GM23338 (cell line): Measurements from ENCODE around the gene RBM46. TPM values are rescaled to one million over a fixed set of nuclear protein-coding genes. Genes with fewer than 3 reads are reported as not detected.

Source experiments
- ATAC-seq: fragments of 200-7000 bp; cut with Tn5 transposase; 3 replicates; pipeline ENCODE4 v1.9.1; 2020
- DNase-seq: peaks from one replicate; pipeline ENCODE4 v3.0.0-alpha.2; 2015; ENCODE audit warnings: low spot score
- H2AFZ ChIP-seq: fragments of 200-600 bp; sonication (generic); 2 replicates; pipeline ENCODE4 v1.8.0; 2016; ENCODE audit warnings: antibody characterized with exemption, mild to moderate bottlenecking, moderate library complexity
- H3F3A ChIP-seq: fragments of 200-600 bp; sonication (generic); replicated peaks from 2 replicates; pipeline ENCODE4 v1.8.0; 2017; ENCODE audit warnings: antibody characterized with exemption, mixed run types, low read depth
- H3K27ac ChIP-seq: fragments of 200-600 bp; sonication (generic); 2 replicates; pipeline ENCODE4 v1.6.1; 2016; ENCODE audit warnings: low read depth
- H3K27me3 ChIP-seq: fragments of 200-600 bp; sonication (generic); 2 replicates; pipeline ENCODE4 v1.8.0; 2016; ENCODE audit warnings: mild to moderate bottlenecking, mixed run types, moderate library complexity; ENCODE audit not compliant: insufficient read depth
- H3K36me3 ChIP-seq: fragments of 200-600 bp; sonication (generic); 2 replicates; pipeline ENCODE4 v1.8.0; 2016; ENCODE audit warnings: mild to moderate bottlenecking; ENCODE audit not compliant: insufficient read depth
- H3K4me1 ChIP-seq: fragments of 200-600 bp; sonication (generic); 2 replicates; pipeline ENCODE4 v1.8.0; 2016; ENCODE audit warnings: mild to moderate bottlenecking, moderate library complexity; ENCODE audit not compliant: insufficient read depth
- H3K4me2 ChIP-seq: fragments of 200-600 bp; sonication (generic); 2 replicates; pipeline ENCODE4 v1.7.1; 2017; ENCODE audit warnings: mixed run types
- H3K4me3 ChIP-seq: fragments of 200-600 bp; sonication (generic); 2 replicates; pipeline ENCODE4 v1.6.1; 2016; ENCODE audit warnings: mixed run types
- H3K79me2 ChIP-seq: fragments of 200-600 bp; sonication (generic); replicated peaks from 2 replicates; pipeline ENCODE4 v1.8.0; 2017; ENCODE audit warnings: mild to moderate bottlenecking; ENCODE audit not compliant: insufficient read depth
- H3K9me2 ChIP-seq: fragments of 200-600 bp; sonication (generic); 2 replicates; pipeline ENCODE4 v1.8.0; 2017; ENCODE audit not compliant: insufficient read depth
- H4K20me1 ChIP-seq: fragments of 200-600 bp; sonication (generic); replicated peaks from 2 replicates; pipeline ENCODE4 v1.8.0; 2017; ENCODE audit warnings: mild to moderate bottlenecking; ENCODE audit not compliant: insufficient read depth
- H3K27ac Mint-ChIP-seq: 2 replicates; pipeline ENCODE4 v1.8.0; 2020; ENCODE audit warnings: inconsistent platforms, mild to moderate bottlenecking, moderate library complexity, mixed read lengths
- H3K27me3 Mint-ChIP-seq: 3 replicates; pipeline ENCODE4 v1.8.0; 2022; ENCODE audit warnings: low read depth, mild to moderate bottlenecking, moderate library complexity, mixed read lengths, inconsistent platforms; ENCODE audit not compliant: insufficient read depth, poor library complexity
- H3K36me3 Mint-ChIP-seq: 3 replicates; pipeline ENCODE4 v1.8.0; 2021; ENCODE audit warnings: low read depth, mild to moderate bottlenecking, inconsistent platforms, moderate library complexity, mixed read lengths
- H3K4me1 Mint-ChIP-seq: 3 replicates; pipeline ENCODE4 v1.8.0; 2020; ENCODE audit warnings: mild to moderate bottlenecking, inconsistent platforms, mixed read lengths
- H3K4me3 Mint-ChIP-seq: 3 replicates; pipeline ENCODE4 v1.8.0; 2021; ENCODE audit warnings: moderate library complexity, mild to moderate bottlenecking, inconsistent platforms, mixed read lengths
- H3K9me3 Mint-ChIP-seq: 3 replicates; pipeline ENCODE4 v1.8.0; 2020; ENCODE audit warnings: moderate library complexity, mild to moderate bottlenecking, inconsistent platforms, mixed read lengths
- EZH2 ChIP-seq: fragments of 200-600 bp; sonication (generic); IDR thresholded peaks from one replicate; pipeline ENCODE4 v1.8.0; 2017; ENCODE audit warnings: antibody characterized with exemption, mild to moderate bottlenecking, low read depth; ENCODE audit not compliant: unreplicated experiment
- NANOG ChIP-seq: IDR thresholded peaks from 2 replicates; pipeline ENCODE4 v1.6.1; 2016; ENCODE audit warnings: antibody characterized with exemption, borderline replicate concordance
- POLR2AphosphoS5 ChIP-seq: IDR thresholded peaks from 2 replicates; pipeline ENCODE4 v1.6.1; 2016; ENCODE audit warnings: antibody characterized with exemption, low read depth
- ZNF331 ChIP-seq: fragments of 250-450 bp; sonication (Bioruptor Pico); IDR thresholded peaks from 2 replicates; pipeline ENCODE4 v1.5.0; 2020; ENCODE audit warnings: low read depth, mild to moderate bottlenecking, moderate library complexity
- polyA plus RNA-seq: library from polyadenylated mRNA; unstranded; fragments of >200 nt; fragmentation: Nextera tagmentation; extraction: Ambion mirVana; gene quantifications from 2 replicates; pipeline ENCODE4 v1.2.1, GENCODE V29; 2016
- total RNA-seq: library from RNA; depleted of rRNA; stranded (reverse); fragments of >200 nt; shearing (Covaris generic); gene quantifications from 2 replicates; pipeline ENCODE4 v1.2.3, GENCODE V29; 2014
- TF ChIP-seq, protein P1 (sequence below): IDR thresholded peaks from one replicate; pipeline ENCODE4 v1.6.1; 2018; ENCODE audit warnings: antibody characterized with exemption; ENCODE audit not compliant: unreplicated experiment
- TF ChIP-seq, protein P2 (sequence below): fragments of 250-450 bp; sonication (Bioruptor Pico); IDR thresholded peaks from 2 replicates; pipeline ENCODE4 v1.5.0; 2020; ENCODE audit warnings: mild to moderate bottlenecking, moderate library complexity
- TF ChIP-seq, protein P3 (sequence below), 2 experiments: fragments of 200-600 bp in 1 of 2; sonication (generic) in 1 of 2; conservative IDR thresholded peaks; 2 replicates each; pipeline versions ENCODE4 v1.5.1 to v1.6.1; 2016 to 2017; ENCODE audit warnings: antibody characterized with exemption in 2 of 2, low read depth in 2 of 2, mild to moderate bottlenecking in 2 of 2, moderate library complexity in 1 of 2

Gene RBM46
- total and polyA plus RNA-seq, 2 experiments from 2014 or later, result 22.9 to 42.4 TPM

DNA sequence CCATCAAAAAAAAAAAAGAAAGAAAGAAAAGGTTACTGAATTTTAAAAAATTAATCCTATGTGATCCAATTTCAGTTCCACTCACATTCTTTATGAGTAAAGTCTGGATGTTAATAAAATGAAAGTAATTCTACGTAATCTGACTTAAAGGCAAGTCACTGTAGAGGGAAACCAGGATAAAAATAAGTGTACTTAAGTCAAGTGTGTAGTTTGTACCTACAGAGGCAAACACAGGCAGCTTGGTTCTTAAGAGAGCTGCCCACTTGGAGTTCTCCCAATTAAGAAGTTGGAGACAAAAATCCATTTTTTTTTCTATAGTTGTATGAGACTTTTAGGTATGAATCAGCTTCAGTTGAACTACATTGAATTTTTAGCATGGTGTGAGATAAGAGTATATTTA, 44.3 kb upstream of the RBM46 start:
- Mint-ChIP-seq H3K27ac (no peak overlapping the region), H3K4me3 (no peak overlapping the region), H3K9me3 (no peaks in the 10 kb centered on the region), H3K4me1 (peaks cover 42% of the 10 kb centered on the region), H3K36me3 (0 out of 3 replicates have a peak, but pooled peaks cover 2% of the 10 kb centered on the region), H3K27me3 (peaks cover 21% of the 10 kb centered on the region)
- Histone ChIP-seq H3K27me3 (peaks cover 24% of the 10 kb centered on the region), H3F3A (peaks cover 14% of the 10 kb centered on the region), H3K27ac (no peak overlapping the region), H2AFZ (no peak overlapping the region), H3K36me3 (no peaks in the 10 kb centered on the region), H4K20me1 (no peaks in the 10 kb centered on the region), H3K4me1 (peaks cover 43% of the 10 kb centered on the region), H3K79me2 (no peaks in the 10 kb centered on the region), H3K4me3 (no peak overlapping the region), H3K4me2 (no peak overlapping the region), H3K9me2 (peaks cover 5% of the 10 kb centered on the region; the same call in 1 of the 2 replicates)
- DNase-seq, result no peak
- ATAC-seq, result no peak
- TF ChIP-seq NANOG (no peak), ZNF331 (no peak)
- TF ChIP-seq, protein P1, sequence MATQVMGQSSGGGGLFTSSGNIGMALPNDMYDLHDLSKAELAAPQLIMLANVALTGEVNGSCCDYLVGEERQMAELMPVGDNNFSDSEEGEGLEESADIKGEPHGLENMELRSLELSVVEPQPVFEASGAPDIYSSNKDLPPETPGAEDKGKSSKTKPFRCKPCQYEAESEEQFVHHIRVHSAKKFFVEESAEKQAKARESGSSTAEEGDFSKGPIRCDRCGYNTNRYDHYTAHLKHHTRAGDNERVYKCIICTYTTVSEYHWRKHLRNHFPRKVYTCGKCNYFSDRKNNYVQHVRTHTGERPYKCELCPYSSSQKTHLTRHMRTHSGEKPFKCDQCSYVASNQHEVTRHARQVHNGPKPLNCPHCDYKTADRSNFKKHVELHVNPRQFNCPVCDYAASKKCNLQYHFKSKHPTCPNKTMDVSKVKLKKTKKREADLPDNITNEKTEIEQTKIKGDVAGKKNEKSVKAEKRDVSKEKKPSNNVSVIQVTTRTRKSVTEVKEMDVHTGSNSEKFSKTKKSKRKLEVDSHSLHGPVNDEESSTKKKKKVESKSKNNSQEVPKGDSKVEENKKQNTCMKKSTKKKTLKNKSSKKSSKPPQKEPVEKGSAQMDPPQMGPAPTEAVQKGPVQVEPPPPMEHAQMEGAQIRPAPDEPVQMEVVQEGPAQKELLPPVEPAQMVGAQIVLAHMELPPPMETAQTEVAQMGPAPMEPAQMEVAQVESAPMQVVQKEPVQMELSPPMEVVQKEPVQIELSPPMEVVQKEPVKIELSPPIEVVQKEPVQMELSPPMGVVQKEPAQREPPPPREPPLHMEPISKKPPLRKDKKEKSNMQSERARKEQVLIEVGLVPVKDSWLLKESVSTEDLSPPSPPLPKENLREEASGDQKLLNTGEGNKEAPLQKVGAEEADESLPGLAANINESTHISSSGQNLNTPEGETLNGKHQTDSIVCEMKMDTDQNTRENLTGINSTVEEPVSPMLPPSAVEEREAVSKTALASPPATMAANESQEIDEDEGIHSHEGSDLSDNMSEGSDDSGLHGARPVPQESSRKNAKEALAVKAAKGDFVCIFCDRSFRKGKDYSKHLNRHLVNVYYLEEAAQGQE, result no peak

GRCh38 chr4:154738426-154738825, 42.6 kb upstream of the RBM46 start:
- Histone ChIP-seq H3K9me2 (peaks cover 4% of the 10 kb centered on the region; the same call in 1 of the 2 replicates), H3K79me2 (no peaks in the 10 kb centered on the region), H3K4me2 (peak overlapping the region; percentile 82), H2AFZ (no peak overlapping the region), H3K4me3 (peak overlapping the region; percentile 8; the same call in 1 of the 2 replicates), H3F3A (peaks cover 21% of the 10 kb centered on the region), H3K27me3 (peaks cover 38% of the 10 kb centered on the region), H4K20me1 (no peaks in the 10 kb centered on the region), H3K27ac (no peak overlapping the region), H3K36me3 (no peaks in the 10 kb centered on the region), H3K4me1 (peaks cover 46% of the 10 kb centered on the region)
- ATAC-seq (no peak), DNase-seq (peak; percentile 42)
- Mint-ChIP-seq H3K4me3 (no peak overlapping the region), H3K9me3 (no peaks in the 10 kb centered on the region), H3K27me3 (peaks cover 30% of the 10 kb centered on the region), H3K36me3 (0 out of 3 replicates have a peak, but pooled peaks cover 2% of the 10 kb centered on the region), H3K4me1 (peaks cover 38% of the 10 kb centered on the region), H3K27ac (peak overlapping the region; percentile 70; the same call in 1 of the 2 replicates)
- TF ChIP-seq, protein P2, sequence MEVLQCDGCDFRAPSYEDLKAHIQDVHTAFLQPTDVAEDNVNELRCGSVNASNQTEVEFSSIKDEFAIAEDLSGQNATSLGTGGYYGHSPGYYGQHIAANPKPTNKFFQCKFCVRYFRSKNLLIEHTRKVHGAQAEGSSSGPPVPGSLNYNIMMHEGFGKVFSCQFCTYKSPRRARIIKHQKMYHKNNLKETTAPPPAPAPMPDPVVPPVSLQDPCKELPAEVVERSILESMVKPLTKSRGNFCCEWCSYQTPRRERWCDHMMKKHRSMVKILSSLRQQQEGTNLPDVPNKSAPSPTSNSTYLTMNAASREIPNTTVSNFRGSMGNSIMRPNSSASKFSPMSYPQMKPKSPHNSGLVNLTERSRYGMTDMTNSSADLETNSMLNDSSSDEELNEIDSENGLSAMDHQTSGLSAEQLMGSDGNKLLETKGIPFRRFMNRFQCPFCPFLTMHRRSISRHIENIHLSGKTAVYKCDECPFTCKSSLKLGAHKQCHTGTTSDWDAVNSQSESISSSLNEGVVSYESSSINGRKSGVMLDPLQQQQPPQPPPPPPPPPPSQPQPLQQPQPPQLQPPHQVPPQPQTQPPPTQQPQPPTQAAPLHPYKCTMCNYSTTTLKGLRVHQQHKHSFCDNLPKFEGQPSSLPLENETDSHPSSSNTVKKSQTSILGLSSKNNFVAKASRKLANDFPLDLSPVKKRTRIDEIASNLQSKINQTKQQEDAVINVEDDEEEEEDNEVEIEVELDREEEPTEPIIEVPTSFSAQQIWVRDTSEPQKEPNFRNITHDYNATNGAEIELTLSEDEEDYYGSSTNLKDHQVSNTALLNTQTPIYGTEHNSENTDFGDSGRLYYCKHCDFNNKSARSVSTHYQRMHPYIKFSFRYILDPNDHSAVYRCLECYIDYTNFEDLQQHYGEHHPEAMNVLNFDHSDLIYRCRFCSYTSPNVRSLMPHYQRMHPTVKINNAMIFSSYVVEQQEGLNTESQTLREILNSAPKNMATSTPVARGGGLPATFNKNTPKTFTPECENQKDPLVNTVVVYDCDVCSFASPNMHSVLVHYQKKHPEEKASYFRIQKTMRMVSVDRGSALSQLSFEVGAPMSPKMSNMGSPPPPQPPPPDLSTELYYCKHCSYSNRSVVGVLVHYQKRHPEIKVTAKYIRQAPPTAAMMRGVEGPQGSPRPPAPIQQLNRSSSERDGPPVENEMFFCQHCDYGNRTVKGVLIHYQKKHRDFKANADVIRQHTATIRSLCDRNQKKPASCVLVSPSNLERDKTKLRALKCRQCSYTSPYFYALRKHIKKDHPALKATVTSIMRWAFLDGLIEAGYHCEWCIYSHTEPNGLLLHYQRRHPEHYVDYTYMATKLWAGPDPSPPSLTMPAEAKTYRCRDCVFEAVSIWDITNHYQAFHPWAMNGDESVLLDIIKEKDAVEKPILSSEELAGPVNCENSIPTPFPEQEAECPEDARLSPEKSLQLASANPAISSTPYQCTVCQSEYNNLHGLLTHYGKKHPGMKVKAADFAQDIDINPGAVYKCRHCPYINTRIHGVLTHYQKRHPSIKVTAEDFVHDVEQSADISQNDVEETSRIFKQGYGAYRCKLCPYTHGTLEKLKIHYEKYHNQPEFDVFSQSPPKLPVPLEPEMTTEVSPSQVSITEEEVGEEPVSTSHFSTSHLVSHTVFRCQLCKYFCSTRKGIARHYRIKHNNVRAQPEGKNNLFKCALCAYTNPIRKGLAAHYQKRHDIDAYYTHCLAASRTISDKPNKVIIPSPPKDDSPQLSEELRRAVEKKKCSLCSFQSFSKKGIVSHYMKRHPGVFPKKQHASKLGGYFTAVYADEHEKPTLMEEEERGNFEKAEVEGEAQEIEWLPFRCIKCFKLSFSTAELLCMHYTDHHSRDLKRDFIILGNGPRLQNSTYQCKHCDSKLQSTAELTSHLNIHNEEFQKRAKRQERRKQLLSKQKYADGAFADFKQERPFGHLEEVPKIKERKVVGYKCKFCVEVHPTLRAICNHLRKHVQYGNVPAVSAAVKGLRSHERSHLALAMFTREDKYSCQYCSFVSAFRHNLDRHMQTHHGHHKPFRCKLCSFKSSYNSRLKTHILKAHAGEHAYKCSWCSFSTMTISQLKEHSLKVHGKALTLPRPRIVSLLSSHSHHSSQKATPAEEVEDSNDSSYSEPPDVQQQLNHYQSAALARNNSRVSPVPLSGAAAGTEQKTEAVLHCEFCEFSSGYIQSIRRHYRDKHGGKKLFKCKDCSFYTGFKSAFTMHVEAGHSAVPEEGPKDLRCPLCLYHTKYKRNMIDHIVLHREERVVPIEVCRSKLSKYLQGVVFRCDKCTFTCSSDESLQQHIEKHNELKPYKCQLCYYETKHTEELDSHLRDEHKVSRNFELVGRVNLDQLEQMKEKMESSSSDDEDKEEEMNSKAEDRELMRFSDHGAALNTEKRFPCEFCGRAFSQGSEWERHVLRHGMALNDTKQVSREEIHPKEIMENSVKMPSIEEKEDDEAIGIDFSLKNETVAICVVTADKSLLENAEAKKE (CRISPR knock-in tag), result no peak
- TF ChIP-seq EZH2, result no peak
- TF ChIP-seq ZNF331, result no peak
- TF ChIP-seq, protein P3, sequence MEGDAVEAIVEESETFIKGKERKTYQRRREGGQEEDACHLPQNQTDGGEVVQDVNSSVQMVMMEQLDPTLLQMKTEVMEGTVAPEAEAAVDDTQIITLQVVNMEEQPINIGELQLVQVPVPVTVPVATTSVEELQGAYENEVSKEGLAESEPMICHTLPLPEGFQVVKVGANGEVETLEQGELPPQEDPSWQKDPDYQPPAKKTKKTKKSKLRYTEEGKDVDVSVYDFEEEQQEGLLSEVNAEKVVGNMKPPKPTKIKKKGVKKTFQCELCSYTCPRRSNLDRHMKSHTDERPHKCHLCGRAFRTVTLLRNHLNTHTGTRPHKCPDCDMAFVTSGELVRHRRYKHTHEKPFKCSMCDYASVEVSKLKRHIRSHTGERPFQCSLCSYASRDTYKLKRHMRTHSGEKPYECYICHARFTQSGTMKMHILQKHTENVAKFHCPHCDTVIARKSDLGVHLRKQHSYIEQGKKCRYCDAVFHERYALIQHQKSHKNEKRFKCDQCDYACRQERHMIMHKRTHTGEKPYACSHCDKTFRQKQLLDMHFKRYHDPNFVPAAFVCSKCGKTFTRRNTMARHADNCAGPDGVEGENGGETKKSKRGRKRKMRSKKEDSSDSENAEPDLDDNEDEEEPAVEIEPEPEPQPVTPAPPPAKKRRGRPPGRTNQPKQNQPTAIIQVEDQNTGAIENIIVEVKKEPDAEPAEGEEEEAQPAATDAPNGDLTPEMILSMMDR (conservative IDR thresholded peaks at IDR 0.05; ENCODE audit: low read depth in 2 of 2), result no peak
- TF ChIP-seq POLR2AphosphoS5, result no peak
